Duodenal mucosa (tissue), 2 donors: Measurements from ENCODE around the gene PTK7.

Experiments used
- H3K27ac ChIP-seq: one replicate; pipeline ENCODE4 v1.7.0; 2013; ENCODE audit warnings: low read depth, low read length
- H3K27me3 ChIP-seq, 2 donors: one replicate each; pipeline ENCODE4 v1.7.0; 2013; ENCODE audit warnings: low read length in 2 of 2, control low read depth in 1 of 2; ENCODE audit not compliant: insufficient read depth in 2 of 2, control insufficient read depth in 1 of 2
- H3K36me3 ChIP-seq, 2 donors: one replicate each; pipeline ENCODE4 v1.7.0; 2013; ENCODE audit warnings: low read length in 2 of 2, control low read depth in 1 of 2; ENCODE audit not compliant: insufficient read depth in 2 of 2, control insufficient read depth in 1 of 2
- H3K4me1 ChIP-seq, 2 donors: one replicate each; pipeline ENCODE4 v1.7.0; 2013; ENCODE audit warnings: low read length in 2 of 2, control low read depth in 1 of 2; ENCODE audit not compliant: insufficient read depth in 2 of 2, control insufficient read depth in 1 of 2
- H3K4me3 ChIP-seq, 2 donors: one replicate each; pipeline ENCODE4 v1.7.0; 2013; ENCODE audit warnings: low read length in 2 of 2, low read depth in 1 of 2
- H3K9ac ChIP-seq, 2 donors: one replicate each; pipeline ENCODE4 v1.7.0; 2013; ENCODE audit warnings: low read length in 2 of 2, low read depth in 1 of 2
- H3K9me3 ChIP-seq, 2 donors: one replicate each; pipeline ENCODE4 v1.7.0; 2013; ENCODE audit warnings: low read length in 2 of 2, control low read depth in 1 of 2; ENCODE audit not compliant: control insufficient read depth in 1 of 2

Gene PTK7

GRCh38 chr6:43141644-43142043 lies 65.5 kb downstream of the PTK7 start:
- no peaks in the 10 kb centered on the region for H3K36me3 ChIP-seq
- H3K27ac ChIP-seq, result no peak overlapping the region
- no peak overlapping the region for H3K4me3 ChIP-seq
- peaks cover 8 to 9% of the 10 kb centered on the region in 2 donors for H3K4me1 ChIP-seq
- no peaks in the 10 kb centered on the region for H3K27me3 ChIP-seq
- no peak overlapping the region for H3K9ac ChIP-seq
- H3K9me3 ChIP-seq, result no peaks in the 10 kb centered on the region

- Histone ChIP-seq H3K4me1 (peaks cover 8 to 9% of the 10 kb centered on the region in 2 donors), H3K9ac (no peak overlapping the region), H3K4me3 (no peak overlapping the region), H3K27me3 (no peaks in the 10 kb centered on the region), H3K27ac (no peak overlapping the region), H3K36me3 (no peaks in the 10 kb centered on the region), H3K9me3 (no peaks in the 10 kb centered on the region)
Observed at GRCh38 chr6:43142101-43142500, 66.0 kb downstream of the PTK7 start.

GRCh38 chr6:43143235-43144128 lies 67.4 kb downstream of the PTK7 start:
- peak overlapping the region in 1 of 2 donors; percentile 2 for H3K4me3 ChIP-seq
- H3K9ac ChIP-seq, result no peak overlapping the region

GRCh38 chr6:43144879-43145278 lies 68.8 kb downstream of the PTK7 start:
- Histone ChIP-seq H3K9me3 (no peaks in the 10 kb centered on the region), H3K4me1 (peaks cover 8 to 9% of the 10 kb centered on the region in 2 donors), H3K27ac (no peak overlapping the region), H3K4me3 (no peak overlapping the region), H3K9ac (no peak overlapping the region), H3K27me3 (no peaks in the 10 kb centered on the region), H3K36me3 (no peaks in the 10 kb centered on the region)

More at GRCh38 chr6:43143235-43144128, 67.4 kb downstream of the PTK7 start:
- no peak overlapping the region for H3K27ac ChIP-seq
- no peaks in the 10 kb centered on the region for H3K9me3 ChIP-seq
- peaks cover 8 to 9% of the 10 kb centered on the region in 2 donors for H3K4me1 ChIP-seq
- no peaks in the 10 kb centered on the region for H3K36me3 ChIP-seq
- H3K27me3 ChIP-seq, result no peaks in the 10 kb centered on the region

- H3K27me3 ChIP-seq, result no peaks in the 10 kb centered on the region
- H3K4me3 ChIP-seq, result no peak overlapping the region
- peaks cover 8 to 9% of the 10 kb centered on the region in 2 donors for H3K4me1 ChIP-seq
- H3K9me3 ChIP-seq, result no peaks in the 10 kb centered on the region
- H3K27ac ChIP-seq, result no peak overlapping the region
- H3K36me3 ChIP-seq, result no peaks in the 10 kb centered on the region
- H3K9ac ChIP-seq, result no peak overlapping the region
Observed at GRCh38 chr6:43146261-43146660, 70.1 kb downstream of the PTK7 start.

- H3K27ac ChIP-seq, result no peak overlapping the region
- no peaks in the 10 kb centered on the region for H3K36me3 ChIP-seq
Observed at GRCh38 chr6:43146709-43147688, 70.9 kb downstream of the PTK7 start.

GRCh38 chr6:43147691-43148477 lies 71.8 kb downstream of the PTK7 start:
- no peaks in the 10 kb centered on the region for H3K27me3 ChIP-seq
- H3K36me3 ChIP-seq, result no peaks in the 10 kb centered on the region
- H3K27ac ChIP-seq, result no peak overlapping the region
- H3K4me3 ChIP-seq, result no peak overlapping the region
- no peaks in the 10 kb centered on the region for H3K9me3 ChIP-seq
- no peak overlapping the region for H3K9ac ChIP-seq
- peaks cover 8 to 9% of the 10 kb centered on the region in 2 donors for H3K4me1 ChIP-seq

More at GRCh38 chr6:43146709-43147688, 70.9 kb downstream of the PTK7 start:
- Histone ChIP-seq H3K4me1 (peaks cover 8 to 9% of the 10 kb centered on the region in 2 donors), H3K4me3 (no peak overlapping the region), H3K9me3 (no peaks in the 10 kb centered on the region), H3K9ac (no peak overlapping the region), H3K27me3 (no peaks in the 10 kb centered on the region)

GRCh38 chr6:43149265-43149664 lies 73.2 kb downstream of the PTK7 start:
- H3K9me3 ChIP-seq, result no peaks in the 10 kb centered on the region

GRCh38 chr6:43150051-43150751 lies 74.1 kb downstream of the PTK7 start:
- no peak overlapping the region for H3K27ac ChIP-seq

More at GRCh38 chr6:43149265-43149664, 73.2 kb downstream of the PTK7 start:
- Histone ChIP-seq H3K4me3 (no peak overlapping the region), H3K9ac (no peak overlapping the region), H3K4me1 (no peaks in the 10 kb centered on the region), H3K27ac (no peak overlapping the region), H3K27me3 (no peaks in the 10 kb centered on the region), H3K36me3 (no peaks in the 10 kb centered on the region)

More at GRCh38 chr6:43150051-43150751, 74.1 kb downstream of the PTK7 start:
- Histone ChIP-seq H3K9me3 (no peaks in the 10 kb centered on the region), H3K27me3 (no peaks in the 10 kb centered on the region), H3K4me1 (no peaks in the 10 kb centered on the region), H3K36me3 (no peaks in the 10 kb centered on the region), H3K9ac (no peak overlapping the region), H3K4me3 (no peak overlapping the region)
